Activated gamma-delta T cell (primary cell): ENCODE results near the gene LRRC27.

Source experiments
- DNase-seq: peaks from one replicate; lab custom pipeline; 2025; lab: John Stamatoyannopoulos, UW

The LRRC27 gene

DNA sequence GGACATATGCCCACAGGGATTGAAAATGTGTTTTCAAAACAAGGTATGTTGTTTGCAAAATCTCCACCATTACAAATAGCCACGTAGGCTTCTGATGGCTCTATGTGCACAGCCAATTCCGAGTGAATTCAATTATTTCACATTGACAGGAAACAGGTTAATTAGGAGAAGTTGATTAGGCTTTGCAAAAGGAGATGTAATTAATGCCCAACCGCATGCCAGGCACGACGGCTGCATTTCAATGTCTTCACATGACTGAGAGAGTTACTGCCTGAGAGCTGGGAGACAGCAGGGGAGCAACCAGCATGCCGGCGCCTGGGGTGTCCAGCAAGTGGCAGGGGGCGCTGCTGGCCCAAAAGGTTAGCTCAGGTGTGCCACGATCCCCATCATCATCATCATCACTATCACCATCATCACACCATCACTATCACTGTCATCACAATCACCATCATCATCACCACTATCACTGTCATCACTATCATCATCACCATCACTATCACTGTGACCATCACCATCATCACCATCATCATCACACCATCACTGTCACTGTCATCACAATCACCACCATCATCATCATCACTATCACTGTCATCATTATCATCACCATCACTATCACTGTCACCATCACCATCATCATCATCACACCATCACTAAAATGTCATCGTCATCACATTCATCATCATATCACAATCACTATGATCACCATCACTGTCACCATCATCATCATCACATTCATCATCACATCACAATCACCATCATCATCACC lies 95.2 kb downstream of the LRRC27 start:
- DNase-seq, result no peak

GRCh38 chr10:132427939-132428367 lies 96.0 kb downstream of the LRRC27 start:
- DNase-seq, result no peak

DNA sequence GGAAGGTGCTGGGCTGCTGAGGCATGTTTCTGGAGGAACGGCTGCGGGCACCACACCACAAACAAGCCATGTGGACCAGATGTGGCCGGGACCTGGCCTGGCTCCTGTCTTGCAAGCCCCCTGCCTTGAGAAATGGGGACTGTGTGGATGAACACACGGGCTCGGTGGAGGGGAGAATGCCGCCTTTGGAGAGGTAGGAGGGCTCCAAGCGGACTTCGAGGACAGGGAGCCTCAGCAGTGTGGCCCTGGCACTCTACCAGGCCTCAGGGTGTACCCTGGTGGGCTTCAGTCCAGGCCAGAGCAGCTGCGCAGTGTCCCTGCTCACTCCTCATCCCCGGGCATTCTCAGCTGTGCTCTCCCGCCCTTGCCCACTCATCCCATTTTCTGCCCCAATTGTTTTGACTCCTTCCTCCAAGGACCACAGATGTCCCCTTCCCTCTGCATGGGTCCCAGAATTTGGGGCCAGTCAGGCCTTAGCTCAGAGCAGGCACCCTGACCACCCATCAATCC lies 96.5 kb downstream of the LRRC27 start:
- no peak for DNase-seq
